Measurements from ENCODE around the gene SEMA3D.
A peak's percentile ranks its signal among the peaks of the same experiment; 100 is the strongest.

SEMA3D gene

GRCh38 chr7:85115862-85116261, 71.0 kb downstream of the SEMA3D start:
- no peak overlapping the region for H3K4me3 ChIP-seq (ENCODE audit: low read depth, low read length)
- TF ChIP-seq CTCF (IDR thresholded peaks at IDR 0.05; ENCODE audit: insufficient read depth, low read length, missing control alignments), result no peak
- POLR2A ChIA-PET, result no interaction called here
- CTCF ChIA-PET, result no interaction called here
- DNase-seq (ENCODE audit: low read depth, low spot score), result no peak

- no peak for DNase-seq (ENCODE audit: low read depth, low spot score)
- ChIA-PET POLR2A (no interaction called here), CTCF (interaction anchor here (1.8 kb wide), 1 partner anchor 71 kb away, joined by 6 read pairs; the partner anchor contains the start of gene SEMA3D)
- no peak overlapping the region for H3K4me3 ChIP-seq (ENCODE audit: low read depth, low read length)
- no peak for TF ChIP-seq CTCF (IDR thresholded peaks at IDR 0.05; ENCODE audit: insufficient read depth, low read length, missing control alignments)
Measured at GRCh38 chr7:85115006-85115405, 71.8 kb downstream of the SEMA3D start.

- POLR2A ChIA-PET, result no interaction called here
- CTCF ChIA-PET, result interaction anchor here (1.8 kb wide), 1 partner anchor 72 kb away, joined by 6 read pairs; the partner anchor contains the start of gene SEMA3D
- no peak for DNase-seq (ENCODE audit: low read depth, low spot score)
- no peak for TF ChIP-seq CTCF (IDR thresholded peaks at IDR 0.05; ENCODE audit: insufficient read depth, low read length, missing control alignments)
- H3K4me3 ChIP-seq (ENCODE audit: low read depth, low read length), result no peak overlapping the region
Measured at GRCh38 chr7:85114342-85114741, 72.5 kb downstream of the SEMA3D start.

GRCh38 chr7:85111761-85112160, 75.1 kb downstream of the SEMA3D start:
- POLR2A ChIA-PET, result no interaction called here
- TF ChIP-seq CTCF (IDR thresholded peaks at IDR 0.05; ENCODE audit: insufficient read depth, low read length, missing control alignments), result no peak
- no peak overlapping the region for H3K4me3 ChIP-seq (ENCODE audit: low read depth, low read length)
- peak; percentile 33 for DNase-seq (ENCODE audit: low read depth, low spot score)
- CTCF ChIA-PET, result interaction anchor here (0.8 kb wide), 1 partner anchor 9 kb away, joined by 3 read pairs; no protein-coding TSS in a partner anchor

GRCh38 chr7:85106719-85107118, 80.1 kb downstream of the SEMA3D start:
- CTCF ChIA-PET, result no interaction called here
- POLR2A ChIA-PET, result no interaction called here

More at GRCh38 chr7:85106719-85107118, 80.1 kb downstream of the SEMA3D start:
- DNase-seq (ENCODE audit: low read depth, low spot score), result no peak
- no peak overlapping the region for H3K4me3 ChIP-seq (ENCODE audit: low read depth, low read length)
- TF ChIP-seq CTCF (IDR thresholded peaks at IDR 0.05; ENCODE audit: insufficient read depth, low read length, missing control alignments), result no peak
